ENCODE results near the gene KLK14. TPM values are rescaled to one million over a fixed set of nuclear protein-coding genes. Genes with fewer than 3 reads are reported as not detected.

Gene KLK14
- total RNA-seq, 1 experiment from 2014 or later, result 0.26 TPM

- Mint-ChIP-seq H3K9me3 (no peaks in the 10 kb centered on the region), H3K27ac (no peak overlapping the region), H3K36me3 (ENCODE audit: insufficient read depth in 1 of 3, low read depth in 3 of 3) (no peaks in the 10 kb centered on the region), H3K4me1 (peaks cover 0 to 3% of the 10 kb centered on the region in 2 experiments; a peak in 1 of 4 replicates), H3K27me3 (ENCODE audit: low read depth) (peaks cover 36% of the 10 kb centered on the region), H3K4me3 (no peak overlapping the region)
- no peak overlapping the region for H3K18ac ChIP-seq (ENCODE audit: insufficient read length, low read depth, low read length)
- no peaks in the 10 kb centered on the region for H3K79me2 ChIP-seq (ENCODE audit: insufficient read depth, low read length)
- no peaks in the 10 kb centered on the region for H3K9me3 ChIP-seq (ENCODE audit: control insufficient read depth, low read depth, low read length)
- no peak overlapping the region for H3K4ac ChIP-seq (ENCODE audit: low read depth, low read length)
- no peak overlapping the region for H2BK120ac ChIP-seq (ENCODE audit: low read depth, low read length, poor library complexity, severe bottlenecking)
- no peak overlapping the region for H3K14ac ChIP-seq (ENCODE audit: insufficient read depth, low read length)
- H4K91ac ChIP-seq (ENCODE audit: insufficient read length, low read depth, low read length), result no peak overlapping the region
- H2BK12ac ChIP-seq (ENCODE audit: insufficient read length, low read depth, low read length), result no peak overlapping the region
- no peak overlapping the region for H3K23ac ChIP-seq (ENCODE audit: insufficient read length, low read depth, low read length)
- no peaks in the 10 kb centered on the region for H3K23me2 ChIP-seq (ENCODE audit: insufficient read length, low read depth, low read length, poor library complexity, severe bottlenecking)
- H2BK20ac ChIP-seq (ENCODE audit: low read depth, low read length, poor library complexity, severe bottlenecking), result no peak overlapping the region
- H4K8ac ChIP-seq (replicated peaks; ENCODE audit: insufficient read length, low read depth, low read length), result no peak overlapping the region
- no peaks in the 10 kb centered on the region for H4K20me1 ChIP-seq (ENCODE audit: control insufficient read depth, insufficient read depth, insufficient read length)
- TF ChIP-seq CTCF (conservative IDR thresholded peaks at IDR 0.05), result no peak
- no peak overlapping the region for H2BK5ac ChIP-seq (ENCODE audit: insufficient read length, low read length)
- no peaks in the 10 kb centered on the region for H3K4me1 ChIP-seq (ENCODE audit: insufficient read depth, low read length)
- no peak overlapping the region for H3K56ac ChIP-seq (ENCODE audit: insufficient read length, low read depth, low read length)
- H2AK5ac ChIP-seq (ENCODE audit: insufficient read length, low read length), result no peak overlapping the region
- H2AFZ ChIP-seq (ENCODE audit: low read length), result no peak overlapping the region
- H3K9ac ChIP-seq (ENCODE audit: extremely low read depth, insufficient read length, low read length), result no peak overlapping the region
- no peak overlapping the region for H3T11ph ChIP-seq (ENCODE audit: low read length)
- no peak overlapping the region for H4K5ac ChIP-seq (ENCODE audit: insufficient read length, low read depth, low read length)
- DNase-seq, result no peak
- no peak overlapping the region for H2BK15ac ChIP-seq (ENCODE audit: low read depth, low read length)
- no peaks in the 10 kb centered on the region for H3K27me3 ChIP-seq (ENCODE audit: insufficient read depth, low read length)
- no peak overlapping the region for H3K27ac ChIP-seq (ENCODE audit: insufficient read length, low read depth, low read length)
- no peaks in the 10 kb centered on the region for H3K79me1 ChIP-seq (ENCODE audit: insufficient read depth, low read depth, low read length, poor library complexity, severe bottlenecking)
- no peak overlapping the region for H3K4me2 ChIP-seq (ENCODE audit: insufficient read depth, insufficient read length, low read length)
- WGBS (ENCODE audit: extremely low coverage, insufficient read length, low lambda C conversion rate), result no CpG with 5 or more reads among the region's 7 CpGs
These were observed 45.5 kb upstream of the KLK14 start for GRCh38 chr19:51128227-51128626.

Measured in H9 (cell line).